GM11168 (cell line): Measurements from ENCODE around the gene PDZRN3.

Source experiments
- in situ Hi-C: fragments of 300-500 bp; cut with MboI; formaldehyde crosslinking; loops from one replicate; pipeline ENCODE4 v1.12.0; 2022; ENCODE audit warnings: low sequenced_read_pairs; ENCODE audit not compliant: unreplicated experiment

PDZRN3 gene

DNA sequence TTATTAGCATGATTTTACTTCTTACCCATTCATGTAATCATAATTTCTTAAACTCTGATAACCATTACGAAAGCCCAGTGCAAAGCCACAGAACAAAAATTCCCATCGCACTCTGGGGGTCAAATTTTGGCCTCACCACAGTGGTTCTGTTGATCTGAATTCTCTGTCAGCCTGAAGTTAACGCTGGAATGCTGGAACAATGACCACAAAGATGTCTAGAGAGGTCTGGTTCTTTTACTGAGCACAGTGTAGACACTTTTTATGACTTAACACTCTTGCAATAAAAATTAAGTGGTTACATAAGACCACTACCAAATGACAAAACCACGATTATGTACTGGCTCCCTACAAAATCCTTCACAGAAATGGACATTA lies 94.7 kb downstream of the PDZRN3 start:
- in situ Hi-C loops: no loop called here

DNA sequence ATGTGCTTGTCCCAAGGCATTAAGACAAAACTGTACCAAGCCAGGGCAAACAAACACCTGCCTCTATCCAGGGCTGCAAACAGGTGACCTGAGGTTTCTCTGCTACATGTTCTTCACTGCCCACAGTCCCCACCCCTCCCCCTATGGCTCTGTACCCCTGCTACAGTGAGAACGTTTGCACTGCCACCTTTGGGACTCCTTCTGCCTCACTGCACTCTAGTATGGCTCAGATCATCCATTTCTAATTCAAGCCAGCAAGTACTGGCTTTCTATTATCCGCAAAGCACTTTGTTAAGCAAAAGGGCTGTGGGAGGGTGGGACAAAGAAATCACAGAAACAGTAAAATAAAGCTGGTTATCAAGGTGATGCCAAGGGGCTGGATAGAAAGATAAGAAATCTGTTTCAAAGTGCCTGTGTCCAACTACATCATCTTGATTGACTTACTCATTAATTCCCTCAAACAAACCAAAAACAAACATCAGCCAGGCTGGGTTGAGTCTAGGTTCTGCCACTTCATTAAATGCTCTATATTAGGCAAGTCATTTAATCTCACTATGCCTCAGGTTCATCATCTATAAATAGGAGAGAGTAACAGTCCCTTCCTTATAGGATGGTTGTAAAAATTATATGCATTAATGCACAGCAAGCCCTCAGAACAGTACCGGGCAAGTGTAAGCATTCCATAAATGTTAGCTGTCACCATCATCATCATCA lies 95.3 kb downstream of the PDZRN3 start:
- in situ Hi-C loops: no loop called here

DNA sequence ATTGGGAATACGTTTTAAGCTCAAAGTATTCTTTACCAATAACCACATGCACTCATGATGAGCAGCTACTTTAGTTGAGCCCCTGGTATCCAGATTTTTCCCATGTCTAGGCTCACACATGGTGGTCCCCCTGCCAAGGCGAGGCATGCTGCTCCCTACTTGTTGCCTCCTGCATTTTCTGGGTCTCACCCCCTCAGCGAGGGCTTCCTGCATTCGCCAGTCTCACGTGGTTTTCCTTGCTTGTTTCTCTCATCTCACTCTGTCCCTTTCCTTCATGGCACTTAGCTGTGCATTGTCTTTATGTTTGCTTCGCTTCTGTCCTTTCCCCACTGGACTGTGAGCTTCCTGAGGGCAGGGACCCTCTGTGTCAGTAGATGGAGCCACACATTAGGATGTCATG lies 99.2 kb downstream of the PDZRN3 start:
- in situ Hi-C loops: no loop called here

DNA sequence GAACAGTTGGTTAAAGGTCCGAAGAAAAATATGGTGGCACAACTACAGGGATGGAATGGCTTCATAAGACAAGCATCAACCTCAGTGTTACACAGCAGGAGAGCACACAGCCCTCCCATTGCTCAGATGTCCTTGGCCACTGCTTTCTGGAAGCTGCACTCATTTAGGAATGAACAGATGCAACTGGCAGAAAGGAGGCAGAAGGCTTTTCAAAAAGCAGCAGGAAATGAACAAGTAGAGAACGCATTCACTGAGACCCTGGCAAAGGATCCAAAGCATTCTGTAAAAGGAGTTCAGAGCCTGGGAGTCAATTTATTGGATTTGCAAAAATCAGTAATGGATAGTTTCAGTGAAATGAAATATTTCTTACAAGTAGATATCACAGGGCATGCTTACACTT lies 101.1 kb downstream of the PDZRN3 start:
- in situ Hi-C loops: loop anchor here (25.0 kb wide), 1 partner anchor 339 kb away; no protein-coding TSS in a partner anchor

DNA sequence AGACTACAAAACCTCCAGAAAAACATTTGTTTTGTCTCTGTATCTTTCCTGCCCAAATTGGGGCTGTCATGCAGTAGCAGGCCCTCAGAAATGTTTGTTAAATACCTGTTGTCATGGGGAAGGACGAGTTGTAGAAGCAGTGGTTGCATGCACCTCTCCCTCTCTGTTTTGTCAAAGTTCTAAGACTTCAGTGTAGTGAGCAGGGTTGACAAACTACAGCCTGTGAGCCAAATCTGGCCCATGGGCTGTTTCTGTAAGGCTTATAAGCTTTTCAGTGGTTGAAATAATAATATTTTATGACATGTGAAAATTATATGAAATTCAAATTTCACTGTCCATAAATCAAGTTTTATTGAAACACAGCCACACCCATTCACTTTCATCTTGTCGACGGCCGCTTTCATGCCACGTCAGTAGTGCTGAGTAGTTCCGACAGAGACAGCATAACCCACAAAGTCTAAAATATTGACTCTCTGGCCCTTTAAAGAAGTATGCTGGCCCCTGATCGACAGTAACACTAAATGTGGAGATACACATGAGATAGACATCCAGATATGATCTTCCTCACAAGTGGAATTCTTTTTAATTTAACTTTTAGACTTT lies 102.9 kb downstream of the PDZRN3 start:
- in situ Hi-C loops: loop anchor here (25.0 kb wide), 1 partner anchor 340 kb away; no protein-coding TSS in a partner anchor

DNA sequence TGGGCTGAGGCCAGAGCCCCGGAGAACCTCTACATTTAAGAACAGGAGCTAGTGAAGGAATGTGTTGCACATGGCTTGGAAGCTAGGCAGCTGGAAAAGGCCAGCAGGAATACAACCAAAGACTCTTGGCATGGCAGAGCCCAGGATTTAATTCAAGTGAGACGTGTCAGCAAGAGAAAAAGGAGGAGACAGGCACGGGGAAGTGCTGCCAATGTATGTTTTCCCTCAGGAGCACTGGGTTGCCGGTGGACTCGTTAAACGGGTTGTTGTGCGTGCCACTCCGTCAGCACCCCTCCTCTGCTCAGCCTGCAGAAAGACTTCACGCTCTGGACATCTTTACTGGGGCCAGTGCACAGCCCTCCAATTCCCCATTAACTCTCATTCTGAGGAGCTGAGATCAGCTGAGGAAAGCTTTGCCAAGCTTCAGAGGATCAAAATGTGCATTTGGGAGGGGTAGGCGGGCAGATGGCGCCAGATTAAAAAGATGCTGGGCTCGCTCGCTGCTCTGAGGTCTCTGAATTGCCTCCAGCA lies 103.7 kb downstream of the PDZRN3 start:
- in situ Hi-C loops: loop anchor here (25.0 kb wide), 1 partner anchor 341 kb away; no protein-coding TSS in a partner anchor

DNA sequence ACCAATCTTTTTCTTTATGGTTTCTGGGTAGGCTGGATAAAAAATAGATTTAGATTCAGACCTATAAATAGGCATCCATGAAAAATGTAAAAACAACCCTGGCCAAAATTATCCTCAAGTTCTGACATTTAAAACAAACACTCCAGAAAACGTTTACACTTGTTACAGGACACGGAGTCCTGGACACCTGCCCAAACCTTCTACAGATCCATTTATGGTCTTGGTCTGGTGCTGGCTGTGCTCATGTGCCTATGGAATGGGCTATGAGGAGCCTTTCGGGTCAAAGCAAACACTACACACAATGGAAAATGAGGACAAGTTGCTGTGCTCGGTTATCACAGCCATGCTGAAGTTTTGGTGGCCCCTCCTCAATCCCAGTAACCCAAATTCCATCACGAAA lies 108.1 kb downstream of the PDZRN3 start:
- in situ Hi-C loops: loop anchor here (25.0 kb wide), 1 partner anchor 346 kb away; no protein-coding TSS in a partner anchor

DNA sequence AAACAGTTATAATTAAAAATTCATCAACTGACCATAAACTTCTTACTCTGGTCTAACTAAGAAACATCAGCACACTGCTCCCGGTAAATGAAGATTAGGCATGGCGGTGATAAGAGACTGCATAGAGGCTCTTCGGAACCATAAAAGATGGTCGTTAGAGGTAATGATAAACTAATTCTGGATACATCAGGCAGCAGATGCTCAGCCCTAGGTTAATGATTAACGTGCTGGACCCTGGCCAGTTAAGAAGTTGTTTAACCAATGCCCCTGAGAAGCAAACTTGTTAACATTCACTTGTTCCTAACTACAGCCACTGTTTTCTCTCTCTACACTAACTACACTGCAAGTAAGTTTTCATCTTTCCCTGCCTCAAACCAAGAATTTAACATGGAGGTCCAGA lies 111.5 kb downstream of the PDZRN3 start:
- in situ Hi-C loops: loop anchor here (25.0 kb wide), 1 partner anchor 349 kb away; no protein-coding TSS in a partner anchor

DNA sequence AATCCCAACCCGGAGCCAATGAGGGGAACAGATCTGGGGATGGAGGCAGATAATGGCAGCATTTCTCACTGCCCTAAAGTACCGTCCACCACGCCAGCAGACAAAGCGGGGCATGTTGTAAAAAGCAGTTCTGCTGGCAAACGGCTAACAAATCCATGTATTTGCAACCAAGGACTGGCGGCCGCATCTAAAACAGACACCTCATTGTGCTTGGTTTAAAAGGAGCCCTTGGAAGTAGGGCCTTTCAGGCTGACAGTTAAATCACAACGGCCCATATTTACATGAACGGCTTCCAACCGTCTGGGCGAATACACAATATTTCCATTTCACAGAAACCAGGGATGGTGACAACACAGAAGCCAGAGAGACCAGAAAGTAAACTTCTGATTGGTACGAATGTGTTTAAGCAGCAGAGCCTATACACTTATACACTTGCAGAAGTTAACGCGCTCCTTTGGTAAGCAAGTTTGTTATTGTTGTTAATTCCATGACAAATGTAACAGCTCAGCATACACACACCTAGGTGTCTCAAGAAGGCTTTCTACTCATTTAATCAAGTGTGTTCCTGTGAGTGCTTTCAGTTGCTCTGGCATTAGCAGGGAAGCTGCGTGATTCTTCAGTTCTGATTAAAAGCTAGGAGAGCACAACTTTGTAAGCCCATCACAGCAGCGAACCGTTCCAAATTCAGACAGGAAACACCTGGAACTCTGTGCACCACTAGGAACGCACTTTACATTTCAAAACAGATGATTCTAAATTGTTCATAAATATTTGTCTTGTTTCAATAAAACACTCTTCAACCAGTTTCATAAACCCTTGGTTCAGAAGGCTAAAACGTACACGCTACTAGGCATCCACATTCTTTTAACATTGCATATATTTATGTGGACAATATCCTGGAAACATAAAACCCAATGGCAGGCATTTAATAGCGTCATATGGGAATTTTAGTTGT lies 112.9 kb downstream of the PDZRN3 start:
- in situ Hi-C loops: loop anchor here (25.0 kb wide), 1 partner anchor 350 kb away; no protein-coding TSS in a partner anchor

DNA sequence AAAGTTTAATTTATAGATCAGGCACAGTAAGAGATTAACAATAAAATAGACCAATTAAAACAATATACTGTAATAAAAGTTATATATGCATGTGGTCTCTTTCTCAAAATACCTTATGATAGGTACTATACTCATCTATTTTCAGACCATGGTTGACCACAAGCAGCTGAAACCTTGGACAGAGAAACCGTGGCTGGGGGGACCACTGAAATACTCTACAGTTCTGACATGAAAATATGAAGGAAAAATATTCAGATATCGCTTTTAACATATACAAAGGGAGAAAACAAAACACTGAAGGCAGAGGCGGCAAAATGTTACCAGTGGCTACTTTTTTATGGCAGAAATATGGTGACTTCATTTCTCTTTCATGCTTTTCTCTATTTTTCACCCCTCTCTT lies 114.0 kb downstream of the PDZRN3 start:
- in situ Hi-C loops: loop anchor here (25.0 kb wide), 1 partner anchor 352 kb away; no protein-coding TSS in a partner anchor

DNA sequence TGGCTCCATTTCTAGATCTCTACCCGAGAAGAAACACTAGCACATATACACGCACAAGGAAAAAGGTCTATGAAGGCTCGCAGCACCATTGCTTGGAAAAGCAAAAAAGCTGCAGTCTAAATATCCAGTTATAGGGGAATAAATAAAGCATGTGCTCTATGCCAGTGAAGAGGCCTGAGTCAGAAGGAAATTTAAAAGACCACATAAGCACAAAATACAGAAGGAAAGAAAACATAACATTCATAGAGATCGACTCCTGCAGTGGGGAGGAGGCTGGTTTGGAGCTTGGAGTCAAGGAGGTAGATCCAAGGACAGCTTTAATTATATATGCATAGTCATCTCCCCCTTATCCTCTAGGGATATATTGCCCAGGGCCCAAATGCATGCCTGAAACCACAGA lies 114.4 kb downstream of the PDZRN3 start:
- in situ Hi-C loops: loop anchor here (25.0 kb wide), 1 partner anchor 352 kb away; no protein-coding TSS in a partner anchor

DNA sequence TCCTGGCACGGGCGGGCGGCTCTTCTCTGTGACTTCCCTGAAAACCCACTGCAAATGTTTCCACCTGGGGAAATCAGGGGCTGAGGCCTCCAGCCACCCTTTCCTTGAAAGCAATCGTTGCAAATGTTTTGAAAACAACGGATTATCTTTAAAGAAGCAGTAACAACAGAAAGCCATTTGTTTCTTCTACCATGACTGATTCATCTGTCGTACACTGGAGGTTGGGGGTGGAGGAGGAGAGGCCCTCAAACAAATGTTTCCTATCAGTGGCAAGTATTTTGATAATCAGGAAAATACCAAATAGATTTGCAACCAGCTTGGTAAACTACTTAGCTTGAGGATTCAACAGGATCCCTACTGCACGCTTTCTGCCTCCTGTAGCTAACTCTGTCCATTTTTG lies 114.9 kb downstream of the PDZRN3 start:
- in situ Hi-C loops: loop anchor here (25.0 kb wide), 1 partner anchor 352 kb away; no protein-coding TSS in a partner anchor

DNA sequence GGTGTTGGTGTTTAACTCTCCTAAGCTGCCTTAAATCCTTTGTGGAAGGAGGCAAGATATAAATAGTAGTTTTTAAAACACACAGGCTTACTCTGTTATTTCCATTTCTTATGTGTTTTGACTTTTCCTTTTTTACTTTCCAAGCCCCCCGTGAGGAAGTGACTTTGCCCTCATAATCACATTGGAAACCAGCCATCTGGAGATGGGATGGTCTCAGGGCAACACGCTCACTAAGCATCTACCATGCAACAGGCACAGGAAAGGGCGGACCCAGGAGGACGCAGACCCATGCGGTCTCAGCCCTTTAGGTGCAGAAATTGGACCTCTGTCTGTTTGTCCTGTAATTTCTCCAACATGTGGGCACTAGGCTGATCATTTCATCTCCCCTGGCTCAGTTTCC lies 115.7 kb downstream of the PDZRN3 start:
- in situ Hi-C loops: loop anchor here (25.0 kb wide), 1 partner anchor 353 kb away; no protein-coding TSS in a partner anchor

DNA sequence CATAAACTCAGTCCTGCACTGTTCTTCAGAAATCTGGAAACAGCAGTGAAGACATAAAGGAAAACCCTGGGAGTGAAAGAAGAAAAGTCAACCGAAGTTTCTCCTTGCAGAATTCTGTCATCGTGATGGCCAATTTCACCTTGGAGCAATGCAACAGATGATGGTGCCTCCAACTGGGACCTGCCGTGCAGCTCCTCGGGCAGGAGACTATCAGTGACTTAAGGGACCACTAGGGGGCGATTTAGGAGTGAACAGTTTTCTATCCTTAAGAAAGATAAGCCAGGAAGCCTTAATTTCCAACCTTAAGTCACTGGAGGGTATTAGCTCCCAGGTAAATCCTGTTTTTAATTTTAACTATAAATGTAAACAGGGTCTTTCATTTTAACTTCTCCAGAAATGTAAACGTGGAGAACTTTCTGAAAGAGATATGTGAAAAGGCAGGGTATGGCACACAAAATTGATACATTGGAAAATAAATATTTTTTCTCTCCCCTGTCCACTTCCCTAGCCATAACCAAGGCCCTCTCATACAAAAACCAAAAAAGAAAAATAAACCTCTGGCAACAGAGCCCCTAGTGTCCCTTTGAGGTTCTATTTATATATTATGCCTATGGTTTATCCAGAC lies 116.3 kb downstream of the PDZRN3 start:
- in situ Hi-C loops: loop anchor here (25.0 kb wide), 1 partner anchor 354 kb away; no protein-coding TSS in a partner anchor

DNA sequence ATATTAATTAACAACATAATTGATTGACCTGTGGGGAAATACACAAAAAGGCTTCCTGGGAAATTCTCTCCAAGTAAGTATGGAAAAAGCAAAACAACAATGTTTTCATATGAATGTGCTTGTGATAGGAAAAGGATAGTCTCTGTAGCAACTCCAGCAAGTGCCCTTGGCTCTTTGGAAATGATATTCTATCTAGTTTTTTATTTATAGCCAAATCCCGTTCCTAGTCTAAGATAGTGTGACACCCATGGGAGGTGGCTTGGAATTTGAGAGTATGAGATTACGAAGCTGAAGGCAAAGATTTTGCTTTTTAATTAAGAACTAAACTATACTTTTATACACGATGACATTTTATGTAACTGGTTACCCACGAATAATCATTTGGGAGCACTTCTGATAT lies 119.9 kb downstream of the PDZRN3 start:
- in situ Hi-C loops: loop anchor here (5.0 to 25.0 kb wide), 3 partner anchors 53 to 408 kb away; no protein-coding TSS in a partner anchor

DNA sequence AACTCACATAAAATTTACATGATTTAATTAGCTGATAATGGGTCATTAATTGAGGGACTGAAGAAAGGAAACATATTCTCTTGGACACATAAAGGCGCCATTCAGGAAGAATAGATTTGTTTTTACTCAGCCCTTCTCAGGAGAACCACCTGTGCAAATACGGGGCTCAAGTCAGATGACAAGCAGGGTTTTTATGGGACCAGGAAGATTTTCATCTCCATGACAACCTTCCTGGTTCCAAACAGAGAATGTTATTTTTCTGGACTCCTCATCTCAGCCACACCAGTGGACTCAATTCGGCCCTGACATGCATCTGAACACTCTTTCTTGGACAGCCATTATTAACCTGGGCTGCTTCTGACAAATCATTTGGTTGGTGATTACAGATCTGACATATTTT lies 120.5 kb downstream of the PDZRN3 start:
- in situ Hi-C loops: loop anchor here (5.0 to 25.0 kb wide), 3 partner anchors 52 to 407 kb away; no protein-coding TSS in a partner anchor

DNA sequence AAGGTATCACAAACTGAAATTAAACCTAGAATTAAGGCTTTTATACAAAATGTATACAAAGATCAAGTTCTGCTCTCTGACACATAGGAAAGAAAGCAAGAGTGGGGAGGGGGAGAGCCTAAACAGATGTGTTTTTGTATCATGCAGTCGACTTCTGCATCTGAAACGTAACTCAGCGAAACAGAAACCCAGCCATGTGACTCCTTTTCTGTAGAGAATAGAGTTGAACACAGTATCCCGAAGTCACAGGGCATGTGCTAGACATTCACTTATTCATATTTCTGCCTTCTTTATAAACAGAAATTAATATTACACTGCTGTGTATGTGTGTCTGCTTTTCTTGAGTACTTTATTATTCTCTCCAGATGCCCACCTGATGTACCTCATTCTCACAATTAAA lies 121.0 kb downstream of the PDZRN3 start:
- in situ Hi-C loops: loop anchor here (5.0 to 25.0 kb wide), 3 partner anchors 51 to 406 kb away; no protein-coding TSS in a partner anchor

DNA sequence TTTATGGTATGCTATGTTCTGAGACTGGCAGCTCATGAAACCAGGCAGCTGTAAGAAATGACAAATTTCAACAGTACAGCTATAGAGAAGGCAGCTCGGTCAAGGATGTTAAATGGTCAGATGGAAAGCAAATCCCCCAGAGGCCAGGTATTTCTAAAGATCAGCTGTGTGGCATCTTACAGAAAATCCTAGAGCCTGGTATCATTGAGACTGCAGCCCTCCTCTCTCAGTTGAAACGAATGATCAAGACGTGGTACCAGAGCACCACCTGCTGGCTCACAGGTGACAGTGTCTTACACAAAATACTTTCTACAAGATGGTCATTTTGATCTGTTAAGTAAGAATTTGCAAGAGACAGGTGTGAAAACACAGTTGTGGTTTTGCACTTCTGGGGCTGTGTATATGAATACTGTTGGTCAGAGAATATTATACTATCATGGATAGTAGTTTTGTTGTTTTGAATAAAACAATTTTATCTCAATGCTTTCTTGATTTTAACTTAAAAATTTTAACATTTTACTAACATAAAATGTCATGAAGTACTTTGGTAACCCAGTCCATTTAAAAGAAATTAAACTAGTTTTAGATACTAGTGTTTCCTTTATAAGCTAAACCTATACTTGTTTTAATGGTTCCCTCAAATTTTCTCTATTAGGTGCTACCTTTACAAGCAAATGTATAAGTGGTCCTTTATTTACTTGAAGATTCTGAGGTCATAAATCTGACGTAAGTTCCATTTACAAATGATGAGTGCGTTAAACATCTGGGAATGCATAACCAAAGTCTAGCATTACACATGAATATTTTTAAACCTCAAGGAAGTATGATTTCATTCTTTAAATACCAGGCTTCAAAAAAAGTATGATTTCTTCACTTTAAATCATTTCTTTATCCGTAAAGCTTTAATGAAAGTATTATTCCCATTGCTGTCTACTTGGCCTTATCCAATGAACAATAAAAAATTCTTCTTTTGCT lies 121.8 kb downstream of the PDZRN3 start:
- in situ Hi-C loops: loop anchor here (5.0 to 25.0 kb wide), 3 partner anchors 51 to 406 kb away; no protein-coding TSS in a partner anchor
